ENCODE results near the gene TPSG1.

DNA sequence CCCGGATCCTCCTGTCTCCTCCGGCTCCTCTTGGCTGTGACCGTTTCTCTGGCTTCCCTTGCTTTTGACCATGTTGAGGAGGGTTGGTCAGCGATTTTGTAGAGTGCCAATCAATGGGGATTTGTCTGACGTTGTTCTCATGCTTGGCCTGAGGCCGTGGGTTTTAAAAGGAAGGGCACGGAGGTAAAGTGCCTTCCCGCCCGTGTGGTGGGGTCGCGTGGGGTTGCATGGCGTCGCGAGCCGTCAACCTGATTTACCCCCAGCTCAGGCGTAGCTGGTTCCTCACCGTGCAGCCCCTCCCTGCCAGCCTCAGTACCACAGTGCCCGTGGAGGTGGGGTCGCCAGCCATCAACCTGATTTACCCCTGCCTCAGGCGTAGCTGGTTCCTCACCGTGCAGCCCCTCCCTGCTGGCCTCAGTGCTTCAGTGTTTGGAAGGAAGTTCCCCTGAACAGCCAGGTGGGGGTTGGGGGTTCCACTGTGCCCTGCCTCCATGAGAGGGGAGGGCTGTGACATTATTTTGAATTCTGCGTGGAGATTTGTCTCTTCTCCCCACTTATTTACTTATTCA lies 20.5 kb upstream of the TPSG1 start:
- no peak for TF ChIP-seq CTCF (IDR thresholded peaks at IDR 0.05; ENCODE audit: insufficient read depth, low read length, poor library complexity, severe bottlenecking)
- no peak for TF ChIP-seq EZH2phosphoT487 (conservative IDR thresholded peaks at IDR 0.05; ENCODE audit: low read length)

Measured in SU-DHL-6 (cell line).